ENCODE results near the gene RPL12. TPM values are rescaled to one million over a fixed set of nuclear protein-coding genes. Genes with fewer than 3 reads are reported as not detected.

RPL12 gene
- total and polyA plus RNA-seq, 2 of the 13 experiments (the other 11 are each of a cell fraction or from before 2014, with no cell fraction given): 1,551 to 2,590 TPM

- in situ Hi-C loops (cut with HindIII; ENCODE audit: extremely low pct_ligation_motif_present, low pct_unique_long_range_greater_than_20kb) (no loop called here), intact Hi-C loops (cut with micrococcal nuclease; ENCODE audit: unreplicated experiment) (no loop called here)
- ATAC-seq (no peak), FAIRE-seq (no peak), DNase-seq (ENCODE audit: low spot score) (no peak)
- H3K36me3 ChIP-seq (replicated peaks in 1 of 2; ENCODE audit: control insufficient read depth in 1 of 2, insufficient read depth in 2 of 2, low read length in 2 of 2): peaks cover 12 to 68% of the 10 kb centered on the region in 2 experiments
- H4K20me1 ChIP-seq (ENCODE audit: insufficient read depth, low read length): peaks cover 45% of the 10 kb centered on the region
- no peak overlapping the region for H2AFZ ChIP-seq (ENCODE audit: low read length)
- no peak for TF ChIP-seq ZNF292 (CRISPR knock-in tag; IDR thresholded peaks at IDR 0.05; ENCODE audit: borderline replicate concordance, low read depth)
- peak; percentile 74 for TF ChIP-seq RBFOX2 (IDR thresholded peaks at IDR 0.05; ENCODE audit: low read depth, low read length)
- no peak for TF ChIP-seq RELA (CRISPR knock-in tag; IDR thresholded peaks at IDR 0.05)
- no peak for TF ChIP-seq ZNF224 (CRISPR knock-in tag; IDR thresholded peaks at IDR 0.05)
- TF ChIP-seq RBM22 (optimal IDR thresholded peaks at IDR 0.05; ENCODE audit: low read length): peak; percentile 40
- 0 out of 2 replicates have a peak, but pooled peaks have one; percentile 5 for TF ChIP-seq ZC3H13 (CRISPR knock-in tag; IDR thresholded peaks at IDR 0.05)
- peak; percentile 82 for TF ChIP-seq CREB1 (IDR thresholded peaks at IDR 0.05)
- no peak for TF ChIP-seq CREB1 (CRISPR knock-in tag; IDR thresholded peaks at IDR 0.05)
- TF ChIP-seq ATF7 (IDR thresholded peaks at IDR 0.05): peak; percentile 73
- TF ChIP-seq ATF7 (CRISPR knock-in tag; IDR thresholded peaks at IDR 0.05): no peak
- TF ChIP-seq ZBTB21 (CRISPR knock-in tag; IDR thresholded peaks at IDR 0.05): peak; percentile 61
- peaks cover 28% of the 10 kb centered on the region for H3K4me1 ChIP-seq (ENCODE audit: insufficient read depth, low read length)
- H3K9ac ChIP-seq (ENCODE audit: insufficient read depth, low read depth, low read length): no peak overlapping the region
- peaks cover 35% of the 10 kb centered on the region for H3K79me2 ChIP-seq (ENCODE audit: insufficient read depth, low read length)
- ChIA-PET CTCF (ENCODE audit: low intra/inter-chr PET ratio, low total read pairs) (no interaction called here), POLR2A (interaction anchor here (0.9 to 2.3 kb wide), 4 partner anchors 8 to 51 kb away, joined by 3 to 10 read pairs (median 6); partner anchors contain the start of genes SLC2A8 and ZNF79)
- 95% methylated on average over 7 of the region's 7 CpGs for WGBS (ENCODE audit: low lambda C conversion rate)
- H3K27me3 ChIP-seq (ENCODE audit: control insufficient read depth in 1 of 2, insufficient read depth in 2 of 2, low read length in 2 of 2): no peaks in the 10 kb centered on the region; a peak in 1 of 5 replicates
- no peak overlapping the region for H3K4me2 ChIP-seq (ENCODE audit: low read depth, low read length)
- H3K27ac ChIP-seq (ENCODE audit: extremely low read length, insufficient read depth, low read length): no peak overlapping the region
- no TSS peak for BruUV-seq (replicated peaks)
- no peaks in the 10 kb centered on the region for H3K9me3 ChIP-seq (ENCODE audit: low read length)
- no peak overlapping the region for H3K4me3 ChIP-seq (replicated peaks in 1 of 3; ENCODE audit: insufficient read depth in 1 of 3, low read depth in 2 of 3, low read length in 3 of 3)
Observed at GRCh38 chr9:127447416-127448111, 3.6 kb downstream of the RPL12 start.

All from HepG2 (cell line).